ENCODE data around the gene TAF11L5.
"Not testable (repeated sequence)": the region's sequence is repeated elsewhere in the genome, so short reads cannot be mapped to it uniquely, and the experiment has no call there.

The TAF11L5 gene

DNA sequence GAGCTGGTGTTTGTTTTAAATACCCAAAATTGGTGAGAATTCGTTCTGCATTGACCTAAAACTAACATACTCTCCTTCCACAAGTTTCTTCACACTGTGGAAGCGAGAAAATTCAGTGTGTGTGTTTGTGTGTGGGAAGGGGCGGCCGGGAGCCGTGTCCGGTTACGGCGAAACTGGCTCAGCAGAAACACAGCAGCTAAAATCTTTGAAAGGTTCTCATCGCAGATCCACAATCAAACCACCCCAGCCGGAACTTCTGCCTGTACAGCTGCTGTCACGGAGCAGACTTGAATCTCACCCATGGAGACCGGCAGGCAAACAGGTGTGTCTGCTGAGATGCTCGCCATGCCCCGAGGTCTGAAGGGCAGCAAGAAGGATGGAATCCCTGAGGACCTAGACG lies at the start of gene TAF11L5:
Gene TAF11L5, plus strand, starts transcription at position 301 of the 400 bp plus-strand sequence.
- not testable (repeated sequence) for DNase-seq (ENCODE audit: low spot score)

DNA sequence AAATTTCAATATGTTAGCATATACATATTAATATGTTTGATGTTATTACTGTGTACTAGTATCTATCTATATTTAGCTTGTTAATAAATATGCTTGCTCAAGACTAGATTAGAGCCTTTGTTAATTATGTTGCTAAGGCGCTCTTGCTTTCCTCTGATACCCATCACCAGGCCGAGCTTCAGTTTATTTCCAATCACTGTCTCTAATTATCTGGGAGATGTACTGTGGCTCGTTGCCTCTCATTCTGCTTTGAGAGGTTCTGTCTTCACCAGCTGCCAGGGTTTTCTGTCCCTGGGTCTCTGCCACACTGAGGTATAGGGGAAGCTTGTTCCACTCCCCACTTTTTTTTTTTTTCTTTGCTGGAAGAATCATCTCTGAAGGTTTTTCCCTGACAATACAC lies 48.0 kb upstream of the TAF11L5 start:
- no peak for DNase-seq (ENCODE audit: low spot score)

DNA sequence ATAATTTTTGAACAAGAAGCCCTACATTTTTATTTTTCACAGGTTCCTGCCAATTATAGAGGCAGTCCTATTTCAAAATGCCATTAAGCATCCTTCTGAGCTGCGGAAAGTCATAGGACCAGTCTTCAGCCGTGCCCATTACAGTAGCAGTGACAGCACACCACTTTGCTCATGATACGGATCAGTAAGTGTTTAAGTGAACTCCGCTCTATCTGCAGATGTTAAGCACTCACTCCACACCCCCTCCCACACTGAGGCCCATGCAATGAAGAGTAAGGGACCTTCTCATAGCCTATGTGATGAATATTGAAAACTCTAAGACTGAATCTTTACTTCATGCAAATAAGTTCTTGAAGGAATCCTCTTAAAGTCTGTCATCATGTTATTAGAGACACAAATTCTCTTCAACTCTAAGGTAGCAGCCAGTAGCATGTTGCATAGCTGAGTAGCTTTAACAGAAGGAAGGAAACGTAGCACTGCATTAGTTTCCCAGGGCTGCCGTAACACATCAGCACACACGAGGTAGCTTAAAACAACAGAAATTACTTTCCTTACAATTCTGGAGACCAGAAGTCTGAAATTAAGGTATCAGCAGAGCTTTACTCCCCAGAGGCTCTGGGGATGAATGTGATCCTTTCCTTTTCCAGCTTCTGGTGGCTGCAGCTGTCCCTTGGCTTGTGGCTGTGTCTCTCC lies 47.3 kb upstream of the TAF11L5 start:
- no peak for DNase-seq (ENCODE audit: low spot score)

DNA sequence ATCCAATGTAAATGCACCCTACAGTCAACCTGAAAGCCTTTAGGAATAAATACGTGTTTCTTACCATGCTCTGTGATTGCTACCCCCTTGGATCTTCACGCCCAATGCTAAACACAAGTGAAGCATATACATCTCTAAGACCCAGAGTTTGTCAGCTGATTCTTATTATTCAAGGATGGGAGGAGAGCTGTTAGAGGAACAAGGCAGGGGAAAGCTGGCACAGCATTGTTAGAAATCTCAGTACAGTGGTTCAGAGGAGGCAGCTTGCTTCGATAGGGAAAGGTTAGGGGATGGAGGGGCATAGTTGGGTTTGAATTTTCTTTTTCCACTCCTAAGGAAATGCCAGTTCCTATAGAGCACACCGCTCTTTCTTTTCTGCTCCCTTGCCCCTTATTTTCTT lies 43.7 kb upstream of the TAF11L5 start:
- no peak for DNase-seq (ENCODE audit: low spot score)

DNA sequence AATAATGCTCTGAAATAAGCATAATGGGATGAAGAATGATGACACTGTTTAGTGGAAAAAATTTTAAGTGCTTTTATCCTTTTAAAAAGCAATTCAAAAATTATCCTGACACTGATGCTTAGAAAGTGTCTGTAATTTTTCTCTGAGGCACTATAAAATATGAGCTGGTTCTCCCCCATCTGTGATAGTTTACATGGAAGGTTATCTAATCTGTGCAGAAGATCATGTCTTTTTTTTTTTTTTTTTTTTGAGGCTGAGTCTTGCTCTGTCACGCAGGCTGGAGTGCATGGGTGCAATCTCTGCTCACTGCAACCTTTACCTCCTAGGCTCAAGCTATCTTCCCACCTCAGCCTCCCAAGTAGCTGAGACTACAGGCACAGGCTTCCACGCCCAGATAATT lies 42.2 kb upstream of the TAF11L5 start:
- no peak for DNase-seq (ENCODE audit: low spot score)

DNA sequence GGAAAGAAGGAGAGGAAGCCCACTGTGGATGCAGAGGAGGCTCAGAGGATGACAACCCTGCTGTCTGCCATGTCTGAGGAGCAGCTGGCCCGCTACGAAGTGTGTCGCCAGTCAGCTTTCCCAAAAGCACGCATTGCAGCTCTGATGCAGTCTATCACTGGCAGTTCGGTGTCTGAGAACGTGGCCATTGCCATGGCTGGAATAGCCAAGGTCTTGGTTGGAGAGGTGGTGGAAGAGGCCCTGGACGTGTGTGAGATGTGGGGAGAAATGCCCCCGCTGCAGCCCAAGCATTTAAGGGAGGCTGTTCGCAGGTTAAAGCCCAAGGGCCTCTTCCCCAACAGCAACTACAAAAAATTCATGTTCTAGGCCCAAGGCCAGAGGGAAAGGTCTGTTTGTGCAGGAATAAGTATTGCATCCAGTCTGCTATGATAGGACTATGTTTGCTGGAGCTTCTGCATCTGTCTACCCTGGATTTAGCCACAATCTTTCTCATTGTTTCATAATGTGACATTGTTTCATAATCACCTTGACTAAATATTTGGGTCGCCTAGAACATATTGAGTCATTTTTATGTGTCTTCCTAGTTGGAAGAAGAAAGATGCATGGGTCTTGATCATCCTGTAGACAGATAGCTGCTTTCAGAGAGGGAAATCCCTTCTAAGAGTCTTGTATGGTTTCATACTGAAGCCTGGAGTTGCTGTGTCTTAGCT lies 38.4 kb upstream of the TAF11L5 start:
- not testable (repeated sequence) for DNase-seq (ENCODE audit: low spot score)

DNA sequence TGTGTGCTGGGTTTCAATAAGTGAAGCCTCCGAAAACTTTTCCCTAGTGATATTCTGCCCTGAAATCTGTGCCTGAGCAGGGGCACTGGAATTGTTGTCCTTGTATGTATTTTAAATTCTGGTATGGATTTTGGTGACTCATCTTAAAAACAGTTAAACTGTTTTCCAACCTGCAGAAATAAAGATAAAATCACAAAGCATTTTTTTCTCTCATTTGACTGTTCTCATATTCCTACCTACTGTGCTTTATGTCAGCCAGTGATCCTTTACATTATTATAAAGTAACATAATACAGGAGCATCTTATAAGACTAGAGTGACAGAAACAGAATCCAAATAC lies 37.9 kb upstream of the TAF11L5 start:
- no peak for DNase-seq (ENCODE audit: low spot score)

DNA sequence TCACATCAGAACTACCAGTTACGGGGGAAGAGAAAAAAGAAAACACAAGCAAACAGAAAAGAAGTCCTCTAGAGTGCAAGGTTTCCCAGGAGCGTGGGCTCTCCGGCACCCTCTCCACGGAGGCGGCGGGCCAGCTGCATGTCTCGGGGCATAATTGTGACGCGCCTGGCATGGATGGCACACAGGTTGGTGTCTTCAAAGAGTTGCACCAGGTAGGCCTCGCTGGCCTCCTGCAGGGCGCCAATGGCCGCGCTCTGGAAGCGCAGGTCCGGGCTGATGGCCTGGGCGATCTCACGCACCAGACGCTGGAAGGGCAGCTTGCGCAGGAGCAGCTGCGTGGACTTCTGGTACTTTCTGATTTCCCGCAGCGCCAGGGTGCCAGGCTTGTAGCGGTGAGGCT lies 33.8 kb upstream of the TAF11L5 start:
- not testable (repeated sequence) for DNase-seq (ENCODE audit: low spot score)

DNA sequence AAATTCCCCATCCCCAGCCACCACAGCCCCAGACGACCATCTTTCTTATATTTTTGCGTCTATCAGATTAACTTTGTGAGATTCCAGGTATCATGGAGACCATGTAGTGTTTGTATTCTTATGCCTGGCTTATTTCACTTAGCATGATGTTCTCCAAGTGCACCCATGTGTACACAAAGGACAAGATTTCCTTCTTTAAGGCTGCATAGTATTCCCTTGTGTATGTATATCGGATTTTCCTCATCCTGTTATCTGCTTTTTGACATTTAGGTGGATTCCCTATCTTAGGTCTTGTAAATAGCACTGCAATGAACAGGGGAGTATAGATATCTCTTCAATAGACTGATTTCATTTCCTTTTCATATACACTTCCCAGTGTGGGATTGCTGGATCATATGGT lies 32.3 kb upstream of the TAF11L5 start:
- no peak for DNase-seq (ENCODE audit: low spot score)

DNA sequence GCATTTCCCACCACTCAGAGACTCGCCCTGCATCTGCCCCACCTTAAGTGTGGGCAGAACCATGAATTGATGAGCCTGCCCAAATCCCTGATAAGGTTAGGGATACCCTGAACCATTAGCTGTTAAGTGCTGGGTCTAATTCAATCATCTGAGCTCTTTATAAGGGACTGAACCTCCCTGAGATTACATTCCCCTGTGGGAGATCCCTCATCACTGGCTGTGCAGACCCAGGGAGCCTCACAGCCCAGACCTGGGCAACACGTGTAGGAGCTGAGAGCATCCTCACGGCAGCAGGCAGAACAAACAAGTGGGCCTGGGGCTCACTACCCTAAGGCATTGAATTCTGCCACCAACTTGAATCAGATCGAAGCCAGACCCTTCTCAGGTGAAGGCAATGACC lies 27.6 kb upstream of the TAF11L5 start:
- DNase-seq (ENCODE audit: low spot score): no peak

DNA sequence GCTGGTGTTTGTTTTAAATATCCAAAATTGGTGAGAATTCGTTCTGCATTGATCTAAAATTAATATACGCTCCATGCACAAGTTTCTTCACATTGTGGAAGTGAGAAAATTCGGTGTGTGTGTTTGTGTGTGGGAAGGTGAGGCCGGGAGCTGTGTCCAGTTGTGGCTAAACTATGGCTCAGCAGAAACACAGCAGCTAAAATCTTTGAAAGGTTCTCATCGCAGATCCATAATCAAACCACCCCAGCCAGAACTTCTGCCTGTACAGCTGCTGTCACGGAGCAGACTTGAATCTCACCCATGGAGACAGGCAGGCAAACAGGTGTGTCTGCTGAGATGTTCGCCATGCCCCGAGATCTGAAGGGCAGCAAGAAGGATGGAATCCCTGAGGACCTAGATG lies 27.1 kb upstream of the TAF11L5 start, which contains the start of gene TAF11L2:
Gene TAF11L2, plus strand, starts transcription at position 301 of the 400 bp plus-strand sequence.
- DNase-seq (ENCODE audit: low spot score): not testable (repeated sequence)

DNA sequence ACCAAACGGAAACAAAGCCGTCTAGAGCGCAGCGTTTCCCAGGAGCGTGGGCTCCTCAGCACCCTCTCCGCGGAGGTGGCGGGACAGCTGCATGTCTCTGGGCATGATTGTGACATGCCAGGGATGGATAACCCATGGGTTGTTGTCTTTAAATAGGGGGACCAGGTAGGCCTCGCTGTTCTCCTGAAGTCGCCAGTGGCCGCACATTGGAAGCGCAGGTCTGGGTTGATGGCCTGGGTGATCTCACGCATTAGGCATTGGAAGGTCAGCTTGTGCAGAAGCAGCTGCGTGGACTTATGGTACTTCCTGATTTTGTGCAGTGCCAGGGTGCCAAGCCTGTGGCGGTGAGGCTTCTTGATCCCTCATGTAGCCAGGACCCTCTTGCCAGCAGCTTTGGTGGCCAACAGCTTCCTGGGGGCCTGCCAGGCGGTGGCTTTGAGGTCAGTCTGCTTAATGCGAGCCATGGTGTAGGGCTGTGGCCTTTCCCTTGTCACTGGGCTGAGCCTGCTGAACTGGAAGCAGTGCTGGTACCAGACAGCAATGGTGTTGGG lies 13.2 kb upstream of the TAF11L5 start:
- no peak for DNase-seq (ENCODE audit: low spot score)

DNA sequence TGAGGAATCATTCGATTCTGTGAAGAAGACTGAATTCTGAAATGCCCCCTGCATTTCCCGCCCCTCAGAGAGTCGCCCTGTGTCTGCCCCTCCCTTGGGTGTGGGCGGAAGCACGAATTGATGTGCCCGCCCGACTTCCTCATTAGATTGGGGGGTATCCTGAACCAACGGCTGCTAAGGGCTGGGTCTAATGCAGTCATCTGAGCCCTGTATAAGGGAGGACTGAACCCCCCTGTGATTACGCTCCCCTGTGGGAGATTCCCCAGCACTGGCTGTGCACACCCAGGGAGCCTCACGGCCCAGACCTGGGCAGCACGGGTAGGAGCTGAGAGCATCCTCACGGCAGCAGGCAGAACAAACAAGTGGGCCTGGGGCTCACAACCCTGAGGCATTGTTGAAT lies 7.5 kb upstream of the TAF11L5 start:
- DNase-seq (ENCODE audit: low spot score): not testable (repeated sequence)

DNA sequence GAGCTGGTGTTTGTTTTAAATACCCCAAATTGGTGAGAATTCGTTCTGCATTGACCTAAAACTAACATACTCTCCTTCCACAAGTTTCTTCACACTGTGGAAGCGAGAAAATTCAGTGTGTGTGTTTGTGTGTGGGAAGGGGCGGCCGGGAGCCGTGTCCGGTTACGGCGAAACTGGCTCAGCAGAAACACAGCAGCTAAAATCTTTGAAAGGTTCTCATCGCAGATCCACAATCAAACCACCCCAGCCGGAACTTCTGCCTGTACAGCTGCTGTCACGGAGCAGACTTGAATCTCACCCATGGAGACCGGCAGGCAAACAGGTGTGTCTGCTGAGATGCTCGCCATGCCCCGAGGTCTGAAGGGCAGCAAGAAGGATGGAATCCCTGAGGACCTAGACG lies 7.0 kb upstream of the TAF11L5 start, which contains the start of gene TAF11L3:
Gene TAF11L3, plus strand, starts transcription at position 301 of the 400 bp plus-strand sequence.
- not testable (repeated sequence) for DNase-seq (ENCODE audit: low spot score)

DNA sequence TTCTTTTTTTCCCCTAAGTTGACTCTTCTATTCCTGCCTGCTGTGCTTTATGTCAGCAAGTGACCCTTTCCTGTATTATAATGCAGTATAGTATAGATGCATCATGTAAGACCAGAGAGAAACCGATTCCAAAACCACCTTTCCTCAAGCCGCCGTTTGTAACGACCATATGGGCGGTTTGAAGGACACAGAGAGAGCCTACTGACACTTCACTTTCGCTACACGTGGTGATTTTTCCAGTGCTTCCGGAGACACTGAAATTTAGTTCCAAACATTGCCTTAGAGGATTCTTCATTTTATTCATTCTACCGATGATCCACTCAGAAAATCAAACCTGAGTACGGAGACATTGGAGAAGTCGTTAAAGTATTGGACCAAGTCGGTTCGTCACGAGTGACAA lies 5.5 kb upstream of the TAF11L5 start:
- DNase-seq (ENCODE audit: low spot score): not testable (repeated sequence)

DNA sequence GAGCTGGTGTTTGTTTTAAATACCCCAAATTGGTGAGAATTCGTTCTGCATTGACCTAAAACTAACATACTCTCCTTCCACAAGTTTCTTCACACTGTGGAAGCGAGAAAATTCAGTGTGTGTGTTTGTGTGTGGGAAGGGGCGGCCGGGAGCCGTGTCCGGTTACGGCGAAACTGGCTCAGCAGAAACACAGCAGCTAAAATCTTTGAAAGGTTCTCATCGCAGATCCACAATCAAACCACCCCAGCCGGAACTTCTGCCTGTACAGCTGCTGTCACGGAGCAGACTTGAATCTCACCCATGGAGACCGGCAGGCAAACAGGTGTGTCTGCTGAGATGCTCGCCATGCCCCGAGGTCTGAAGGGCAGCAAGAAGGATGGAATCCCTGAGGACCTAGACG lies 3.5 kb upstream of the TAF11L5 start, which contains the start of gene TAF11L4:
Gene TAF11L4, plus strand, starts transcription at position 301 of the 400 bp plus-strand sequence.
- DNase-seq (ENCODE audit: low spot score): not testable (repeated sequence)

DNA sequence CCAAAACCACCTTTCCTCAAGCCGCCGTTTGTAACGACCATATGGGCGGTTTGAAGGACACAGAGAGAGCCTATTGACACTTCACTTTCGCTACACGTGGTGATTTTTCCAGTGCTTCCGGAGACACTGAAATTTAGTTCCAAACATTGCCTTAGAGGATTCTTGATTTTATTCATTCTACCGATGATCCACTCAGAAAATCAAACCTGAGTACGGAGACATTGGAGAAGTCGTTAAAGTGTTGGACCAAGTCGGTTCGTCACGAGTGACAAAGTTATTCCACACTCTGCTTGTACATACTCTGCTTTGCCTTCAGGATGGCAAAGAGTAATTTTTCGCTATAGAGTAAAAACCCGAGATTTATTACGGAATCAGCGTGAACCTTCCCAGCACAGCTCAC lies 1.5 kb downstream of the TAF11L5 start:
- DNase-seq (ENCODE audit: low spot score): not testable (repeated sequence)

DNA sequence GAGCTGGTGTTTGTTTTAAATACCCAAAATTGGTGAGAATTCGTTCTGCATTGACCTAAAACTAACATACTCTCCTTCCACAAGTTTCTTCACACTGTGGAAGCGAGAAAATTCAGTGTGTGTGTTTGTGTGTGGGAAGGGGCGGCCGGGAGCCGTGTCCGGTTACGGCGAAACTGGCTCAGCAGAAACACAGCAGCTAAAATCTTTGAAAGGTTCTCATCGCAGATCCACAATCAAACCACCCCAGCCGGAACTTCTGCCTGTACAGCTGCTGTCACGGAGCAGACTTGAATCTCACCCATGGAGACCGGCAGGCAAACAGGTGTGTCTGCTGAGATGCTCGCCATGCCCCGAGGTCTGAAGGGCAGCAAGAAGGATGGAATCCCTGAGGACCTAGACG lies 3.3 kb downstream of the TAF11L5 start, which contains the start of gene TAF11L6:
Gene TAF11L6, plus strand, starts transcription at position 301 of the 400 bp plus-strand sequence.
- DNase-seq (ENCODE audit: low spot score): not testable (repeated sequence)

Data from COLO829 (cell line).